ENCODE results near the gene SPEF2.

Gene SPEF2

GRCh38 chr5:35785601-35786085 lies 168.0 kb downstream of the SPEF2 start:
- no peak for DNase-seq

GRCh38 chr5:35788724-35789123 lies 171.1 kb downstream of the SPEF2 start:
- no peak for DNase-seq

GRCh38 chr5:35789732-35790456 lies 172.2 kb downstream of the SPEF2 start:
- no peak for DNase-seq

DNA sequence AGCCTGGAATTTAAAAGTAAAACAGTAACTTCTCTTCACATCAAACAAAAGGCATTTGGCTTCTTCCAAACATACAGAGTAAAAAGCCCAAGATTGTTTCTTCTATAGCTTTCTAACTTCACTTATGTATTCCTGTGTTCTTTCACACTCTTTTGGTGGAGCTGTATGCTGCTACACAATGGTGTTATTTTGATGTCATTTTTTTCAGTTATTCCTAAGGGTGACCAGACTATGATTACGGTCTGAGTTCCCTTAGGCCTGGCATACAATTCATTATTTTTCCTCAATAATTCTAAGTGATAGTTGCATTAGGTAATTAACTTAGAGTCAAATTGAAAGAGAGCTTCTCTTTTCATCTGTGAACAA lies 172.8 kb downstream of the SPEF2 start:
- no peak for DNase-seq

DNA sequence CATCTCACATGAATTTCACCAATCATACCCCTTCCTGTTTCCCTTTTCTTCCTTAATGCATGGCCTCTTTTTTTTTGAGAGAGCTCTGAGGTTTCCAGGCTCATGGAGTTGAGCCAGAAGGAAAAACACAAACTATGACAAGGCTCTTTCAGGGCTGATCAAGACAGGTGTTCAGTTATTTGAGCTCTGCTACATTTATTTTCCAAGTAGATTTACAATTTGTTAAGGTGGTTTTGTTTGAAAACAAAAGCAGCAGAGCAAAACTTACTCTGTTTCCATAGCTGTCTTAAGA lies 176.6 kb downstream of the SPEF2 start:
- no peak for DNase-seq

GRCh38 chr5:35794684-35795375 lies 177.2 kb downstream of the SPEF2 start:
- no peak for DNase-seq

GRCh38 chr5:35799181-35799580 lies 181.5 kb downstream of the SPEF2 start:
- no peak for DNase-seq

GRCh38 chr5:35799753-35800152 lies 182.1 kb downstream of the SPEF2 start:
- no peak for DNase-seq

- no peak for DNase-seq
Measured at GRCh38 chr5:35803191-35803651, 185.6 kb downstream of the SPEF2 start.

DNA sequence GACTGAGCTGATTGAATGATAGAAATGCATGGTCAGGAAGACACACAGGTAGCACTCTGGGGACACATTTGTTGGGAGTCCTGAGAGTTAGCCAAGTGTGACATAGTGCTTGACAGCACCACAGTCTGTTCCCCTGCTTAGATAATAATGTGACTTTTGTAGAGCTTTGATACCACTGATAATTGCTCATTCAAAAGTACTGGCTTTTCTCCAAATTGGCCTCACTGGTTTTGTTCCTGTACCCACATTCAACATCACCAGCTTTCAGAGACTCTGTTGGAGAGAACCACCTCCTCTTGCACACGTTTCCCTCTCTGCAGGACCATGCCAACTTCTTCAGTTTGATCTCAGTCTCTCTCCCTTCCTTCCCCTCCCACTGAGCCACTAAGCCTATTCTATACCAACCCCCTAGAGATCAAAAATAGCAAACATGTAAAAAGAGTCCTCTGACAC lies 186.6 kb downstream of the SPEF2 start:
- DNase-seq = no peak

- DNase-seq = no peak
Measured at GRCh38 chr5:35804841-35805240, 187.2 kb downstream of the SPEF2 start.

DNA sequence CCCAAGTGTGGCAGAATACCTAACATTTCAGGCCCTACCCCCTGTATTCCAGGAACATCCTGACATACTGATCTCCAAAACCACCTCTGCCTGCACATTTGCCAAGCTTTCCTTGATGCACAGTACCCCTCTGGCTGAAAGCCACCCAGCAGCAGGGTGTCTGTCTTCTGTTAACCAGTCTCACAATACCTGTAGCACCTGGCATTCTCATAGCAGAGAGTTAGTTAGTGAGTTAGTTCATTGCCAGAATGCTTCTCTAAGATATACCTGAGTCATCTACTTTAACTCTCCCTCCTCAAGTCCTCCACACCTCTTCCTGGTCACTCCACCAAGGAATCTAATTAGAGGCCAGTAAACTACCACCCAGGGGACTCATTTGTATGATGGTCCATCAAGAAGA lies 192.9 kb downstream of the SPEF2 start:
- no peak for DNase-seq

DNA sequence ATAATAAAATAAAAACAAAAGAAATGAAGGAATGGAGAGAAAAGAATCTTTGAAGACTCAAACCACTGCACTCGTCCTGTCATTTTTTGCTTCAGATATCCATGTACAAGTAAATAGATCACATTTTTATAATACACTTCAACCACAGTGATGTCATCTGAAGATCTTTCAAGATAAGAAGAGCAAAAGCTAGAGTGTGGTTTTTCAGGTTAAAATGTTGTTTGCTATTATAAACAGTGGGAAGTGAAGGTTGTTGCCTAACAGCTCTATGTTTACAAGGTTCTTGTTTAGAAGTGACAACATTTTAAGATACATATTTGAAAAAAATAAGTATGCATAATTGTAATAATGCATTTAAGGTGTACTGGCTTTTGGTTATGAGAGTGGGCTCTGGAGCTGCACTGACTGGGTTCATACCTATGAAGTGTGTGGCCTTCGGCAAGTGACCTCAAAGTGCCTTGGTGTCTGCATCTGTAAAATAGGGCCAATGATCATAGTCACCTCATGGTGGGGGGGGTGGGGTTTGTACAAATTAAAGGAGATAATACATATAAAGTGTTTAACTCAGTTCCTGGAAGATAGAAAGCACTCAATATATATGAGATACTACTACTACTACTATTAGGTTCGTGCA lies 193.6 kb downstream of the SPEF2 start:
- no peak for DNase-seq

GRCh38 chr5:35813521-35813920 lies 195.9 kb downstream of the SPEF2 start:
- no peak for DNase-seq

DNA sequence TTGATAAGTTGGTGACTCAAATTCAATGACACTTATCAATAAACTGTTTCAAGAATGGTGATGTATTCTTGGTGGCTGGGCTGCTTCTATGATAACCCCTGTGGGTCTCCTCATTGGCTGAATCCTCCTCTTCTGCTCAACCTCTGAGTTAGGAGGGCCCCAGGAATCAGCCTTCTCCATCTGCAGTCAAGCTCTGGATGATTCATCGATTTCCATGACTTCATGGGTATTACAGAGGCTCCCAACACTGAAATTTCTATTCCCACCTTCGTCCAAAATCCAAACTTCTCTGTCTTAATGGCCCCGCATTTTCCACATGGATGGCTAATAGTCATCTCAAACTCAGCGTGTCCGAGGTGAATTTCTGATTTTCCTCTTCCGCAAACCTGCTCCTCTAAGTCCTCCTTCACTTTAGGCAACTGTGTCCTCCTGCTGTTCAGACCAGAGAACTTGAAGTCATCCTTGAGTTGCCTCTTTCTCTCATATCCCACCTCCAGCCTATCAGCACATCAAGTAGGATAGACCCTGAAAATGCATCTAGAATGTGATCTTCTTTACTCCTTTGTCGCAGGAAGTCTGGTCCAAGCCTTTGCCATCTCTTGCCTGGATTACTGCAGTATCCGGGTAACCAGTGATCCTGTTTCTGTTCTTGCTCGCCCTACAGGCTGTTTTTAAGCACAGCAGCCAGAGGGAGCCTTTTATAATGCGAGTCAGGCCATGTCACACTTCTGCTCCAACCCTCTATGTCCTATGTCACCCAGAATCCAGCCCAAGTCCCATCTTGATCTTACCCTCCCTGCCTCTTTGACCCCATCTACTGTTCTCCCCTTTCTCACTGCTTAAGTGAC lies 197.7 kb downstream of the SPEF2 start:
- DNase-seq = no peak

DNA sequence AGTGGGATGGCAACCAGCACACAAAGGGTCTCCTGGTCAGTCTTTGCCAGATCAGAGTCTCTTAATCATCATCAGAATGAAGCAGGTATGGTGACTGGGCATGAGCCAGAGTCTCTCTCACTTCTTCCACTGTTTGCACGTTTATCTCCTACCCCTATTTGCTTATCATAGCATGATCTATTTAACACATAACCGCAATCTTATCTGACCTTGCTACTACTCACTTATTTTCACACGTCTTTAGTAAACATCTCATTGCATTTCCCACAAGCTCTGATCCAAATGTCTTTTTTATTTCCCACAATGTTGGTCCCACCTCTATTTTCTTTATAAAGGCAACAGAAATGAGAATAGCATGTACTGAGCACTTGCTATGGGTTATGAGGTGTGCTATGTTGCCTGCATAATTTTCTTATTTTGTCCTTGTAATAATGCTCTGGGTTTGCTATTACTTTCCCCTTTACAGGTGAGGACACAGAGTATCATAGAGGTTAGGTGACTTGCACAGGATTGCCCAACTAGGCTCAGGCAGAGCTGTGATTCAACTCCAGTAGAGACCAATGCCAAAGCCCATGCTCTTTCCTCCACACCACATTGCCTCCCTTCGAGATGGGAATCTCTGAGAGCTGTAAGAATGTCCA lies 199.3 kb downstream of the SPEF2 start:
- DNase-seq = no peak

DNA sequence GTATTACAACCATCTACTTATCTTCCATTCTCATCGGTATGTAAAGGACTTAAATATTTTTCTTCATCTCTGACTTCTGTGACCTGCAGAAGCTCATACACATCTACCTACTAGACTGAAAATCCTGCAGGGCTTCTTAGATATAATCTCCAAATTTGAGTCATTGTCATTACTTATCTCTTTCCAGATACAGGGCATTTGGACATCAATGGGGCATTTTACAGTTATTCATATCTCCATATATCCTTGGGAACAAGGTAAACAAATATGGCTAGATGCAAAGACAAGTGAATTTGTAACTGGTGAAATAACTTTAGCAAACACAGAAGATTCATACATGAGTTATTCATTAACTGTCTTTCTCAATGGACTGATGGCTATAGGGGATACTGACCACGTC lies 201.4 kb downstream of the SPEF2 start:
- no peak for DNase-seq

- no peak for DNase-seq
Measured at GRCh38 chr5:35819668-35820067, 202.0 kb downstream of the SPEF2 start.

DNA sequence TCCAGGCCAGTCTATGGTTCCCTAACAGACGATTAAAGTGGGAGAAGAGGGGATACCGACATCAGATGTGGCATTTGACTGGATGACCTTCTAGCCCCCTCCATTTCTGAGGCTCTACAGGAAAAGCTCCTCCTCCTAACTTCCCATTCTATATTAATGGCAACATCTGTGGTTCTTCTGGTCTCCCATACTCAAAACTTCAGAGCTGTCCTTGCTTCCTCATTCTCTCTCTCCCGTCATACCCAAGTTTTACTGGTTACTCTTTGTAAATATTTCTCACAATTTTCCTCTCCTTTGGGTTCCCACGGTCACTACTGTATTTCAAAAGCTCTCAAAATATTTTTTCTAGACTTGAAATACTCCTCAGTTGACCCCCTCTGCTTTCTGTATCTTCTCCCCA lies 203.1 kb downstream of the SPEF2 start:
- DNase-seq = no peak

DNA sequence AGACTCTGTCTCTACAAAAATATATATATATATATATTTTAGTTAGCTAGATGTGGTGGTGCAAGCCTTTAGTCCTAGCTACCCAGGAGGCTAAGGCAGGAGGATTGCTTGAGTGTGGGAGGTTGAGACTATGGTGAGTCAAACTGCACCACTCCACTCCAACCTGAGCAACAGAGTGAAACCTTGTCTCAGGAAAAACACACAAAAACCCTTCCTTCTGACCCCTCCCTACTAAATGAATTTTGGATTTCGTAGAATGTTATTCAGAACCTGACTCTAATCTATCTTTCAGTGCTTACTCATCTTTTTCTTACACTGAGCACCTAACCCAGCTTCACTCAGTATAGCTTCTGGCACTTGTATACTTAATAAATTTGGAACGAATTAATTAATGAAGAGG lies 203.8 kb downstream of the SPEF2 start:
- no peak for DNase-seq

DNA sequence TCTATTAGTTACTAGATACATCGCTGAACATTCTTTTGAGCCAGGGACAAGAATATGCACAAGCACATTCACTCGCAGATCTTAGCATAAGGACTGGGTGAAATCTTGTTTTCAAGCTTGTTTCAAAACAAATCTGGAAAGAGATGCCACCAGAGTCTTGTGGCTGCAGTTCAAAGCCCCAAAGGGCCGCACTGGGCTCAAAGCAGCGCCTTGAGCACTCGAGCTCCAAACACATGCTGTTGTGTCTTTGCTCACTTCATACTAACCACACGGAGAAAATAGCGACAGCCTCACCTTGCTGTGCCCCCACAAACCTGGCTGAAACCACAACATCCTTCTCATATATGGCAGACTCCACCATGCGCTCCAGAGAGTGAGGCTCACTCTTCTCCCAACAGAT lies 204.8 kb downstream of the SPEF2 start:
- DNase-seq = no peak

DNA sequence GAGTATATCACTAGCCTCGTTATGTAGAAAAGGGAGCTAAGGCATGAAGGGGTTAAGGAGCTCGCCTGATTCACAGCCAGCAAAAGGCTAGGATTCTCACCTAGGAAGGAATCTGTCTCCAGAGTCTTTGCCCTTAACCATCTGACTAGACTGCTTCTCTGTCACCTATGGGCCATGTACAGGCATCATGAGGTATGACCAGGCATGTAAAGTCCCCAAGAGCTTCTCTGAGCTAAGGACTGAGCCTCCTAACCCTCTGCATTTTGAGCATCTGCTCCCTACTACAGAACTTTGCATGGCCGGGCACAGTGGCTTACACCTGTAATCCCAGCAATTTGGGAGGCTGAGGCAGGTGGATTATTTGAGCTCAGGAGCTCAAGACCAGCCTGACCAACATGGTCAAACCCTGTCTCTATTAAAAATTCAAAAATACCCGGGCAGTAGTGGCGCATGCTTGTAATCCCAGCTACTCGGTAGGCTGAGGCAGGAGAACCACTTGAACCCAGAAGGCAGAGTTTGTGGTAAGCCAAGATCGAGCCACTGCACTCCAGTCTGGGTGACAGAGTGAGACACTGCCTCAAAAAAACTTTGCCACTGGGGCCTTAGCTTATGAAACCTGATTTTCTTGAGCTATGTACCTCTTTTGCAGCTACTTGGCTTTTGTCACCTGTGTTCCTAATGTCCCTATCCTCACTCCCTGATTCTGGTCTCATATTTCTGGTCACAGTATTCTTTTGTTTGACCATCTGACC lies 205.9 kb downstream of the SPEF2 start:
- DNase-seq = no peak
